SU-DHL-6 (cell line): ENCODE data around the gene PCLO.

ENCODE experiments used
- EZH2phosphoT487 ChIP-seq: fragments of 200-600 bp; sonication (generic), shearing (Covaris generic); conservative IDR thresholded peaks from 2 replicates; pipeline ENCODE4 v1.6.1; 2018; ENCODE audit warnings: mild to moderate bottlenecking, antibody characterized with exemption, low read length, moderate library complexity, mixed read lengths
- TF ChIP-seq, protein P1 (sequence below): fragments of 200-600 bp; sonication (generic); IDR thresholded peaks from one replicate; pipeline ENCODE4 v1.5.1; 2017; ENCODE audit warnings: antibody characterized with exemption, mild to moderate bottlenecking, low read length, moderate library complexity; ENCODE audit not compliant: insufficient read depth, poor library complexity, severe bottlenecking

DNA sequence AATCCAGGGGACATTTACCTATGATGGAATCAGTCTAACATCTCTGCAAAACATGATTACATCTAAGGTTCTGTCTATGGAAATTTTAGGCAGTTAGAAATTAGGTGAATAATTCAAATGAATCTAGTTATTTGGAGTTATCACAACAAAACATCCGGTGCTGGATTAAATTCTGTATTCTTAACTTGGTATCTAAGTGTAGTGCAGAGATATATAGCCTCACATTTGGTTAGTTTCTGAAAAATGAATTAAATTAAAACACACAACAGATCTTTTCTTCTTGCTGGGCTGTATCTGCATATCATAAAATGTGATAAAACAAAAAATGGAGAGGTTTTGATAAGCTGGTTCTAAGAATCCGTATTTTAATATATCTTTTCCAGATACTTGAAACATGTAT, 354.1 kb downstream of the PCLO start:
- no peak for TF ChIP-seq EZH2phosphoT487
- TF ChIP-seq, protein P1, sequence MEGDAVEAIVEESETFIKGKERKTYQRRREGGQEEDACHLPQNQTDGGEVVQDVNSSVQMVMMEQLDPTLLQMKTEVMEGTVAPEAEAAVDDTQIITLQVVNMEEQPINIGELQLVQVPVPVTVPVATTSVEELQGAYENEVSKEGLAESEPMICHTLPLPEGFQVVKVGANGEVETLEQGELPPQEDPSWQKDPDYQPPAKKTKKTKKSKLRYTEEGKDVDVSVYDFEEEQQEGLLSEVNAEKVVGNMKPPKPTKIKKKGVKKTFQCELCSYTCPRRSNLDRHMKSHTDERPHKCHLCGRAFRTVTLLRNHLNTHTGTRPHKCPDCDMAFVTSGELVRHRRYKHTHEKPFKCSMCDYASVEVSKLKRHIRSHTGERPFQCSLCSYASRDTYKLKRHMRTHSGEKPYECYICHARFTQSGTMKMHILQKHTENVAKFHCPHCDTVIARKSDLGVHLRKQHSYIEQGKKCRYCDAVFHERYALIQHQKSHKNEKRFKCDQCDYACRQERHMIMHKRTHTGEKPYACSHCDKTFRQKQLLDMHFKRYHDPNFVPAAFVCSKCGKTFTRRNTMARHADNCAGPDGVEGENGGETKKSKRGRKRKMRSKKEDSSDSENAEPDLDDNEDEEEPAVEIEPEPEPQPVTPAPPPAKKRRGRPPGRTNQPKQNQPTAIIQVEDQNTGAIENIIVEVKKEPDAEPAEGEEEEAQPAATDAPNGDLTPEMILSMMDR, result no peak
